DMS 273 treated with DMSO at 0.1 percent for 48 hours (cell line): ENCODE data around the gene ABHD12.
"Not testable (repeated sequence)": the region's sequence is repeated elsewhere in the genome, so short reads cannot be mapped to it uniquely, and the experiment has no call there.

Experiments used
- DNase-seq: peaks from one replicate; lab custom pipeline; 2025; lab: John Stamatoyannopoulos, UW

Gene ABHD12

GRCh38 chr20:25277051-25277801 lies 113.4 kb downstream of the ABHD12 start:
- no peak for DNase-seq

- no peak for DNase-seq
Observed at GRCh38 chr20:25276533-25277050, 114.0 kb downstream of the ABHD12 start.

DNA sequence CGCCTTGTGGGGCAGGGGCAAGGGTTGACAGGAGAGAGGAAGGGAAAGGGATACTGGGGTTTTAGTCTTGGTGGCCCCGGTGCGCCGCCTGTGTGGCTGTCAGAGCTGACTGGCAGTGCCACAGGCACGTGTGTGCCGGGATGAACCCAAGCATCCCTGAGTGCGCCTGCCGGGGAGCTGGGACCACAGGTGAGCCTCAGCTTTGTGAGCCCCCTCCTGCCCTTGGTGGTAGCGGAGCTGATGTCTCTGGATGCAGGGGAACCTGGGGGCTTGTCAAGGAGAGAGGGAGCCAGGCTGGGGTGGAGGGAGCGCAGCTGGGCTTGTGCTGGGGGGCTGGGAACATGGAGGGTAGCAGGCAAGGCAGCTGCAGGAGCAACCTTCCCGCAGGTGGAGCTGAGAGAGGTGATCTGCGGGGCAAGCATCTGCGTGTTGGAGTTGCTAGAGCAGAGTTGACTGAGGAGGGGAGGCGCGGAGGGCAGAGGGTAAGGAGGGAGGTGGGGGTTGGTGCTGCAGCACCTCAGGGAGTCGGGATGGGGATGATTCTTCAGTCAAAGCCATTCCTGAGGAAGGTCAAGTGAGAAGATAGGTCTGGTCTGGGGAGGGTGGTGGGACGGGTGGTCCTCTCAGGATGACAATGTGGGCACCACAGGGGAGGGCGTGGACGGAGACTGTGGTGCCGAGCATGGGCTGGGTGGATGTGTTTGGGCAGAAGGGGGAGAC lies 114.7 kb downstream of the ABHD12 start:
- DNase-seq: no peak

DNA sequence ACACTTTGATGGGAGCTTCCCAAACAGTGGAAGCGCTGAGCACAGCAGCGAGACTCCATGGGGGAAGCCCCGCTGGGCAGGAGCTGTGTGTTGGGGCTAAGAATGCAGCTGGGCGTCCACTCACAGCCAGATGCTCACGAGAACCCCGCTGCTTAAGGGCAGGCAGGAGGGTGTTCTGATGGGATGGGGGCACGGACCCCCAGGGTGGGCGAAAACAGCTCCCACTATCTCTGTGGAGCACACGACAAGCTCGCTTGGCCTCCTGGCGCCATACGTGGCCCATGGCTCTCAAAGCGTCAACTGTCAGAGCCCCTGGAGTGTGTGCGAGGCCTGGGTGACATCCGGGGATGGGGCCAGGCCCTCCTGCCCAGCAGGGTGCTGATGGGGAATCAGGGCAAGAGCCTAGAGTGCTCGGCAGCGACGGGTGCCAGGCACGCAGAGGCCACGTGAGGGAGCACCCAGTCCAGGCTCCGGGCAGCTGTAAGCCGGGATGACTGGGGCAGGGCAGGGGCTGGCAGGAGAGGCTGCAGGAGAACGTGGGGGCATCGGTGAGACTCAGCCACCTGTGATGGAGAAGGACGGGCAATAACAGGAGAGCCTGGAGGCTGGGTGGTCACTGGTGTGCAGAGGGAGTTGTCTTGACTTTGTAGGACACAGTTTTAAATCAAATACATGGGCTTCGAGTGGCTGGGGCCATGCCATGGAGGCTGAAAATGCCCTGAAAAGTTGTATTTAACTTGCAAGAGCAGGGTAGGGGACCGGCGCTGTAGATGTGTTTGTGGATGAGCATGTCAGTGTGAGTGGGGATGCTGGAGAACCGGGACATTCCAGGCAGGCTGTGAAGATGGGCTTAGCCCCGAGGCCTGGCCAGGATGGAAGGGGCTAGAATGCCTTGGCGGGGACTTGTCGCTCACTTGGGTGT lies 115.5 kb downstream of the ABHD12 start:
- no peak for DNase-seq

GRCh38 chr20:25274481-25274880 lies 116.2 kb downstream of the ABHD12 start:
- no peak for DNase-seq

DNA sequence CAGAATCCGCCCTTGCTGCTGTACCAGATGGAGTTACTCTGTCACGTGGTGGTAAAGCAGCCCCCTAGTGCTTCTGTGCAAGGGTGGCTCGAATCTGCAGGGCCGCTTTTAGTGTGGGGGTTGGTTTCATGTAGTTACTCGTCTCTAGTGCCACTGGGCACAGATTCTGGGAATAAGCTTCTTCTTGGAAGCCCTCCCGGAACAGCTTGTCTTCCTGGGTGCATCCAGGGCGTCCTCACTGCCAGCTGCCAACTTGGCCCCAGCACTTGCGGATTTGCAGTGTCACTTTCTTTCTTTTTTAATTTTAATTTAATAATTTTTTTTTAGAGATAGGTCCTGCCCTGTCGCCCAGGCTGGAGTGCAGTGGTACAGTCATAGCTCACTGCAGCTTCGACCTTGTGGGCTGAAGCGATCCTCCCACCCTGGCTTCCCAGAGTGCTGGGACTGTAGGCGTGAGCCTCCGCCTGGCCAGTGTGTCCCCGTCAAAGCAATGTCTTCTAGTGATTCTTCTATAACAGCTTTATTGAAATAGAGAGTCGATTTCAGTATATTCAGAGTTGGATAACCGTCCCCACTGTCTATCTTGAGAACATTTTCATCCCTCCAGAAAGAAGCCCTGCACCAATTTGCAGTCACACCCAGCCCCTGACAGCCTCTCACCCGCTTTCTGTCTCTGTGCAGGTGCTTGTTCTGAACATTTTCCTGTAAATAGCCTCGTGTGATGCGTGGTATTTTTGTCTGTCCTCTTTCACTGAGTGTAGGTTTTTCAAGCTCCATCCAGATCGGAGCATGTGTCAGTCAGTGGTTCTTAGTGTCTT lies 116.9 kb downstream of the ABHD12 start:
- peak; percentile 51 for DNase-seq

DNA sequence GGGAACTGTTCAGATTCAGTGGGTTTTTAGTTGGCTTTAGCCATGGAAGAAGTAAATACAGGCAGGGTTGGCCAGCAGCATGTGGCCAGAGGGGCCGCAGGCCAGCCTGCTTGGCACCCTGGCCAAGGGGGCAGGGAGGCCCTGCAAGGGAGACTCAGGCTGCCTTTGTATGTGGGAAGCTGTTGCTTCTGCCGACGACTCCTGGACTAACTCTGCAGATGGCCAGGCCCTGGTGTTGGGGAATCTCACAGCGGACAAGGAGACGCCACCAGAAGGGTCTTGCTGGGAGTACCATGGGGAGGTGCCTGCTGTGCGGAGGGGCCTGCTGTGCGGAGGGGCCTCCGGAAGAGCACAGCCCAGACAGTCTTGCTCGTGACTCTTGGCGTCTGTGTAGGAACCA lies 117.6 kb downstream of the ABHD12 start:
- no peak for DNase-seq

DNA sequence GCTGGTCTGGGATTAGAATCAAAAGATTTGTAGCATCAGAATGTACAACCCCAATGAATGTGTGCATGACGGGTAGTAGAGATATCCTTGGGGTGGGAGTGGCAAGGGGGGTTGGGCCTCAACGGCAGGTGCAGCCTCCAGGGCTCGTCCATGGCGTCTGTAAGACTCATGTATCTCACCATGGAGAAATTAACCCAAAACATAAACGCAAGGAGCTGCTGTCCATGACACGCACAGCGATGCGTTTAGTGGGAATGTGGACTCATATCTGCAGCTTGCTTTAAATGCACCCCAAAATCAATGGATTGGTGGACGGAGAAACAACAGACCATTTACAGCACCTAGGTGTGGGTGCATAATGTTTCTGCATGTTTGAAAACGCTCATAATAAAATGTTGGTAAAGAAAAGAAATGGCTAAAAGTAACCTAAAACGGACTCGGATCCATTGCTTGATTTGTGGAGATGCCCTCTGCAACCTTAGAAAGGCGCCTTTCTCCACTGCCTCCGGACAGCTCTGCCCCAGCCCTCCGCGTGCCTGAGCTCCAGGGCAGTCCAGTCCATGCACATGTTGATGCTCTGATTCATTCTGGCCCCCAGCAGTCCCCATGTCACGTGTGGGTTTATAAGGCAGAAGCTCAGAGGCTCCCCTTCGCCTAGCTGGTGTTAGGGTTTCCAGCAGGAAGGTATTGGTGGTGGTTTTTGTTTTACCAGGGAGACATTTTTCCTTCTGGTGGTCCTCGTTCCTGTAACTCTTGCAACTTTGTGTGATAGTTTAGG lies 118.2 kb downstream of the ABHD12 start:
- DNase-seq: no peak

DNA sequence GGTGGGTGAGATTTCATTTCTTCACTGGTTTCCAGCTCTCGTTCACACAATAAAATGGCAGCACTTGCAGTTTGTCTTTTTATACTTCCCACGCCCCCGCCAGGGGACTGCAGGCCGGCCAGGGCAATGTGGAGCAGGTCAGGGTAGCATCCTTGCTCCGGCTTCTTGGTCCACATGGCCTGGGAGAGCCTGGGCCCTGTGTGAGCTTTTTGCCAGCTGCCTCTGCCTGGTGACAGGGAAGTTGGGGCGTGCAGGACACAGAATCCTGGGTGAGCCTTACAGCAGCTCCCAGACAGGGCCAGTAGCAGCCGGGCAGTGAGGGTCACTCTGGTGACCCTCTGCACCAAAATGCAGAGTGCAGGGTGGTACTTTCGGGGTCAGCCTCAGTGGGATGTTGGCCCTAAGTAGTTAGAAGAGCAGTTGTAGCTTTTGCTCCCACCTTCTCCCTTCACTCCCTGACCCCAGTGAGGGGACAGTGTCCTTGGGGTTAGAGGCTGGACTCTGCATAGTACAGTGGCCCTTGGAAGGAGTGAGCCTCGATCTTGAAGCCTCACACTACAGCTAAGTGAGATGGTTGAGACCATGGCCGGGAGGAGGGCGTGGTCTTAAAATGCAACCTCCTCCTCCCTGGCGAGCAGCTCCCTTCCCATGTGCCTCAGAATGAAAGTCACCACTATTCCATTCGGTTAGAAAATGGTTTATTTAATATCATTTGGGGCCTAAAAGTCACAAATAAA lies 119.0 kb downstream of the ABHD12 start:
- no peak for DNase-seq

GRCh38 chr20:25270829-25271251 lies 119.8 kb downstream of the ABHD12 start:
- peak; percentile 16 for DNase-seq

DNA sequence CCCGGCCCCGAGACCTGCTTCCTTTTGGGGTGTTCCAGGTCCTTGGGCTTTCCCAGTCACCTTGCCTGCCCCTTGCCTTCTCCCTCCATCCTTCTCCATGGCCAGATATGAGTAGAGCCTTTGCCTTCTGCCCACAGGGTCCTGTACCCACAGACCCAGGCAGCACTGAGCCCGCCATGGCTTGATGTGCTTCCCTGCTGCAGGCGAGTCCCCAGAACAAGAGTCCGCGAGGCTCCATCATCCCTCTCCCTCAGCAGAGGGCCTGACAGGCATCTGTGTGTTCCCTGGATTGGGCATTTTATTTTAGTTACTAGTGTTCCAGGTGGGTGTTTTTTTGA lies 120.8 kb downstream of the ABHD12 start:
- no peak for DNase-seq

DNA sequence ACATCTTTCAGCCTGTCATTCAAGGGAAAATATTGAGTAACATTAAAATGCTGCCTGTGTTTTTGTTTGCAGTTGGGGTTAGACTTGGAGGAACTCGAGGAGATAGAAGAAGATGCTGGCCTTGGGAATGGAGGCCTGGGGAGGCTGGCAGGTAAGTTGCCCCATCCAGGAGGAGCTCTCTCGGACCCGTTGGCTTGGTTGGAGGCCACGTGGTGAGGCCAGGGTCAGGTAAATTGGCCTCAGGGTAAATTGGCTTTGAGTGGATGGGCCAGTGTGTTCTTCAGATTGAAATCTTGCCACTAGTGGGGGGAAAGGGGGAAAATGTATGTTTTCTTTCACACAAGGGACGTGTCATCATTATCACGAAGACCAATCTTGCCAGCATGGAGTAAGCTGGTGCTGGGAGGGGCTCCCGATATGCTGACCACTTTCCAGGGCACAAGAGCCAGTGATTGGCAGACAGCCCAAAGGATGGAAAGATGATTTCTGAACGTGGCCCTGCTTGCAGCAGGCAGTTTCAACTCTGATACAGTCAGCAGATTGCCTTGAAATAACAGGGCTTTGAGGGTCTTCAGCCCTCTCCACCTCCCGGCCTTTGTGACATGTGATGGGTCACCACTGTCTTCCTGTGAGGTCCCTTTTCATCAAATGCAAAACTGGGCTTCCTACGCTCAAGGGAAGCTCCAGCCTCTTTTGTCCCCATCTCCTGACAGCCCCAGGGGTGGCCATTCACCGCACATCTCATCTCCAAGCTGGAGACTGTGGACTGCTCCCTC lies 121.4 kb downstream of the ABHD12 start:
- no peak for DNase-seq

DNA sequence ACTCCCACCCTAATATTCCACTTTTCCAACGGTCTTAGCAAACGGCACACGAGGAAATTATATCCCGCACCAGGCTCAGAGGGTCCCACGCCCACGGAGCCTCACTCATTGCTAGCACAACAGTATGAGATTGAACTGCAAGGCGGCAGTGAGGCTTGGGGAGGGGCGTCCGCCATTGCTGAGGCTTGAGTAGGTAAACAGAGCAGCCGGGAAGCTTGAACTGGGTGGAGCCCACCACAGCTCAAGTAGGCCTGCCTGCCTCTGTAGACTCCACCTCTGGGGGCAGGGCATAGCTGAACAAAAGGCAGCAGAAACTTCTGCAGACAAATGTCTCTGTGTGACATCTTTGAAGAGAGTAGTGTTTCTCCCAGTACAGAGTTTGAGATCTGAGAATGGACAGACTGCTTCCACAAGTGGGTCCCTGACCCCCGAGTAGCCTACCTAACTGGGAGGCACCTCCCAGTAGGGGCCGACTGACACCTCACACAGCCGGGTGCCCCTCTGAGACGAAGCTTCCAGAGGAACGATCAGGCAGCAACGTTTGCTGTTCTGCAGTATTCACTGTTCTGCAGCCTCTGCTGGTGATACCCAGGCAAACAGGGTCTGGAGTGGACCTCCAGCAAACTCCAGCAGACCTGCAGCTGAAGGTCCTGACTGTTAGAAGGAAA lies 129.7 kb downstream of the ABHD12 start:
- DNase-seq: not testable (repeated sequence)

- no peak for DNase-seq
Observed at GRCh38 chr20:25259788-25260254, 130.8 kb downstream of the ABHD12 start.

- no peak for DNase-seq
Observed at GRCh38 chr20:25259358-25259757, 131.3 kb downstream of the ABHD12 start.

- DNase-seq: no peak
Observed at GRCh38 chr20:25258828-25259227, 131.8 kb downstream of the ABHD12 start.

DNA sequence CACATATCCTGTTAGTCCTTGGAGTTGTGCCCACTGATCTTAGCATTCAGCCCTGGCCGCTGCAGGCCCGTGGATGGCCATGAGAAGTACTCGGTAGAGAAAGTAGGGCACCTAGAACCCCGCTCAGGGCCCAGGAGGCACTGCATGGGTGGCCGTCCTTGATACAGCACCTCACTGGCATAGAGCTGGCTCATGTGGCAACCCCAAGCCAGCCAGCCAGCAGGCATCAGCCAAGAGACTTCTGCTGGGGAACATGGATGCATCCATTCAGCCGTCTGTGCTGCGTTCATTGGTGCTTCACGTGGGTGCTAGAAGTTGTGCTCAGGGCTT lies 132.2 kb downstream of the ABHD12 start:
- no peak for DNase-seq

DNA sequence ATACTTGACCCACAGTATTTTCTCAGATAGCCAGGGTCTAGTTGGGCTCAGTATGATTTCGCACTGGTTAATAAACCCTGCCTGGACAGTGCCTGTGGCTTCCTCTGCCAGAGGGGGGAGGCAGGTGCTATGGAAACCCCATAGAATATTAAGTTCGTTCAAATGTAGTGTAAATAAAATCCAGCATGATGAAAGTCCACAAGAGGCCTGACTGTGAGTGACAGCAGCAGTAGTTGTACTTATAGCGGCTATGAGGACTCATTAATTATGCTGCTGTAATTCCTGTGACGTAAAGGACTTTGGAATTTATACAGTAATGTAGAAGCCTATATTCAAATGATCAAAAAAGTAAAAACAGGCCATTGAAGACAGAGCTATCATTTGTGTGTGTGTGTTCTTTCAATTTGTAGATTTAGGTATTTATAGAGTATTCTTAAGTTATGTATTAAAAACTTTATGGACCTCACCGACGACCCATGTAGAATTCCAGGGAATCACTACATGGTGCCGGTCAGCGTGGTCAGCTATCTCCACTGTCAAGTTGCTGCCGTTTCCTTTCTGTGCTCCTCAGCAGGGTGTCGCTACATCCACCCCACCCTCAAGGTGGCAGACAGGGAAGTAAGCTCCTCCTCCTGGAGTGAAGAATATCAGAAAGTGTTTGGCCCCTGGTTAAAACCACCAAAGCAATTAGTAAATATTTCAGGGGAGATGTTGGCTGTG lies 132.7 kb downstream of the ABHD12 start:
- no peak for DNase-seq
